ENCODE measurements around the gene ROMO1.

DNA sequence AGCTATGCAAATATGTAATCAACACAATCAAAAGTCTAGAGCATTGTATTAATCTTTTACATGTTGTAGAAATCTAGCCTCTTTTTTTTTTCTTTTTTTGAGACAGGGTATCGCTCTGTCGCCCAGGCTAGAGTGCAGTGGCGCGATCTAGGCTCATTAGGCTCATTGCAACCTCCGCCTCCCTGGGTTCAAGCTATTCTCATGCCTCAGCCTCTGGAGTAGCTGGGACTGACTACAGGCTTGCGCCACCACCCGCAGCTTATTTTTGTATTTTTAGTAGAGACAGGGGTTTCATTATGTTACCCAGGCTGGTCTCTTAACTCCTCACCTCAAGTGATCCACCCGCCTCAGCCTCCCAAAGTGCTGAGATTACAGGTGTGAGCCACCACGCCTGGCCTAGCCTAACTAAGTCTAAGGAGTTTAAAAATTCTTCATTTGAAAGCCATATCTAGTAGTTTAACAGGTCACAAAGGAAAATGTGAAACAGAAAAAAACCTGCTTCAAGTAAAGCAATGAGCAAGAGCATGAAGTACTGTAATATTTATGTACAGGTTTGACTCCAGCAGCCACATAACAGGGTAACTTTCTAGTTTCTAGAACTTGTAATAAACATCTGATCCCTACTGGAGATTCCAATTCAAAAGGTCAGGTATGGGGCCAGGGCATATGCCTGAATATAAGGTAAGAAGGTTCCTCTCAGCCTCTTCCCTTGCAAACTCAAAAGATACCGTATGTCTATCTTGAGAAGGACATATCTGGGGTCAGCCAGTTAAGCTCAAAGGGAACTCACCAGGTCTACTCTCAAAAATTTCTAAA lies 38.9 kb upstream of the ROMO1 start:
- TF ChIP-seq, protein P1, sequence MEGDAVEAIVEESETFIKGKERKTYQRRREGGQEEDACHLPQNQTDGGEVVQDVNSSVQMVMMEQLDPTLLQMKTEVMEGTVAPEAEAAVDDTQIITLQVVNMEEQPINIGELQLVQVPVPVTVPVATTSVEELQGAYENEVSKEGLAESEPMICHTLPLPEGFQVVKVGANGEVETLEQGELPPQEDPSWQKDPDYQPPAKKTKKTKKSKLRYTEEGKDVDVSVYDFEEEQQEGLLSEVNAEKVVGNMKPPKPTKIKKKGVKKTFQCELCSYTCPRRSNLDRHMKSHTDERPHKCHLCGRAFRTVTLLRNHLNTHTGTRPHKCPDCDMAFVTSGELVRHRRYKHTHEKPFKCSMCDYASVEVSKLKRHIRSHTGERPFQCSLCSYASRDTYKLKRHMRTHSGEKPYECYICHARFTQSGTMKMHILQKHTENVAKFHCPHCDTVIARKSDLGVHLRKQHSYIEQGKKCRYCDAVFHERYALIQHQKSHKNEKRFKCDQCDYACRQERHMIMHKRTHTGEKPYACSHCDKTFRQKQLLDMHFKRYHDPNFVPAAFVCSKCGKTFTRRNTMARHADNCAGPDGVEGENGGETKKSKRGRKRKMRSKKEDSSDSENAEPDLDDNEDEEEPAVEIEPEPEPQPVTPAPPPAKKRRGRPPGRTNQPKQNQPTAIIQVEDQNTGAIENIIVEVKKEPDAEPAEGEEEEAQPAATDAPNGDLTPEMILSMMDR (IDR thresholded peaks at IDR 0.05): no peak
- TF ChIP-seq JUN (IDR thresholded peaks at IDR 0.05) (no peak), POLR2A (IDR thresholded peaks at IDR 0.05; ENCODE audit: low read length) (no peak), RFX5 (IDR thresholded peaks at IDR 0.05) (no peak), SMC3 (IDR thresholded peaks at IDR 0.05) (no peak), ZFP36 (IDR thresholded peaks at IDR 0.05; ENCODE audit: borderline replicate concordance, partially characterized antibody) (no peak), NFE2L2 (conservative IDR thresholded peaks at IDR 0.05; ENCODE audit: low read length) (no peak), ZC3H11A (IDR thresholded peaks at IDR 0.05) (no peak)
- TF ChIP-seq, protein P2, sequence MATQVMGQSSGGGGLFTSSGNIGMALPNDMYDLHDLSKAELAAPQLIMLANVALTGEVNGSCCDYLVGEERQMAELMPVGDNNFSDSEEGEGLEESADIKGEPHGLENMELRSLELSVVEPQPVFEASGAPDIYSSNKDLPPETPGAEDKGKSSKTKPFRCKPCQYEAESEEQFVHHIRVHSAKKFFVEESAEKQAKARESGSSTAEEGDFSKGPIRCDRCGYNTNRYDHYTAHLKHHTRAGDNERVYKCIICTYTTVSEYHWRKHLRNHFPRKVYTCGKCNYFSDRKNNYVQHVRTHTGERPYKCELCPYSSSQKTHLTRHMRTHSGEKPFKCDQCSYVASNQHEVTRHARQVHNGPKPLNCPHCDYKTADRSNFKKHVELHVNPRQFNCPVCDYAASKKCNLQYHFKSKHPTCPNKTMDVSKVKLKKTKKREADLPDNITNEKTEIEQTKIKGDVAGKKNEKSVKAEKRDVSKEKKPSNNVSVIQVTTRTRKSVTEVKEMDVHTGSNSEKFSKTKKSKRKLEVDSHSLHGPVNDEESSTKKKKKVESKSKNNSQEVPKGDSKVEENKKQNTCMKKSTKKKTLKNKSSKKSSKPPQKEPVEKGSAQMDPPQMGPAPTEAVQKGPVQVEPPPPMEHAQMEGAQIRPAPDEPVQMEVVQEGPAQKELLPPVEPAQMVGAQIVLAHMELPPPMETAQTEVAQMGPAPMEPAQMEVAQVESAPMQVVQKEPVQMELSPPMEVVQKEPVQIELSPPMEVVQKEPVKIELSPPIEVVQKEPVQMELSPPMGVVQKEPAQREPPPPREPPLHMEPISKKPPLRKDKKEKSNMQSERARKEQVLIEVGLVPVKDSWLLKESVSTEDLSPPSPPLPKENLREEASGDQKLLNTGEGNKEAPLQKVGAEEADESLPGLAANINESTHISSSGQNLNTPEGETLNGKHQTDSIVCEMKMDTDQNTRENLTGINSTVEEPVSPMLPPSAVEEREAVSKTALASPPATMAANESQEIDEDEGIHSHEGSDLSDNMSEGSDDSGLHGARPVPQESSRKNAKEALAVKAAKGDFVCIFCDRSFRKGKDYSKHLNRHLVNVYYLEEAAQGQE (IDR thresholded peaks at IDR 0.05): no peak
- TF ChIP-seq, protein P3, sequence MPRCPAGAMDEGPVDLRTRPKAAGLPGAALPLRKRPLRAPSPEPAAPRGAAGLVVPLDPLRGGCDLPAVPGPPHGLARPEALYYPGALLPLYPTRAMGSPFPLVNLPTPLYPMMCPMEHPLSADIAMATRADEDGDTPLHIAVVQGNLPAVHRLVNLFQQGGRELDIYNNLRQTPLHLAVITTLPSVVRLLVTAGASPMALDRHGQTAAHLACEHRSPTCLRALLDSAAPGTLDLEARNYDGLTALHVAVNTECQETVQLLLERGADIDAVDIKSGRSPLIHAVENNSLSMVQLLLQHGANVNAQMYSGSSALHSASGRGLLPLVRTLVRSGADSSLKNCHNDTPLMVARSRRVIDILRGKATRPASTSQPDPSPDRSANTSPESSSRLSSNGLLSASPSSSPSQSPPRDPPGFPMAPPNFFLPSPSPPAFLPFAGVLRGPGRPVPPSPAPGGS (IDR thresholded peaks at IDR 0.05): no peak

Data from A549 (cell line).